GM19193 (cell line): ENCODE data around the gene ALKAL2.

Experiments
- POLR2A ChIP-seq: IDR thresholded peaks from 4 replicates; pipeline ENCODE4 v1.6.1; 2011; ENCODE audit not compliant: insufficient read depth, insufficient read length; ENCODE audit errors: extremely low read depth

ALKAL2 gene

DNA sequence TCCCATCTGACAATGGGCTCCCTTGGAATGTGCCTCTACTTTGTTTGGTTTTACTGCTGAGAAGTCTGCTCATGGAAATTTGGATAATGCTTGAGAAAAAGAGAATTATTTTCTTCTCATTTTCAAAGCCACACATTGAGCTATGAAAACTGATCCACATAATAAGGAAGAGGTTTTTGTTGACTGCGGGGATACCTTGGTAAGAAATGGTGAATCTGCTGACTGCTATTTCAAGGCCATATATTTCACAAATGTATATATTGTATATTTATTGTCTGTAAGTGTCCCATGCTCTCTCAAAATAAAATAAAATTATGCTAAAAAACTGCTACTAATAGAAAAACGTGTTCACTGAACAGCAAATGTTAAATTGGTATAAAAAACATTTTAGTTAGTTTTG lies 39.2 kb downstream of the ALKAL2 start:
- no peak for TF ChIP-seq POLR2A

DNA sequence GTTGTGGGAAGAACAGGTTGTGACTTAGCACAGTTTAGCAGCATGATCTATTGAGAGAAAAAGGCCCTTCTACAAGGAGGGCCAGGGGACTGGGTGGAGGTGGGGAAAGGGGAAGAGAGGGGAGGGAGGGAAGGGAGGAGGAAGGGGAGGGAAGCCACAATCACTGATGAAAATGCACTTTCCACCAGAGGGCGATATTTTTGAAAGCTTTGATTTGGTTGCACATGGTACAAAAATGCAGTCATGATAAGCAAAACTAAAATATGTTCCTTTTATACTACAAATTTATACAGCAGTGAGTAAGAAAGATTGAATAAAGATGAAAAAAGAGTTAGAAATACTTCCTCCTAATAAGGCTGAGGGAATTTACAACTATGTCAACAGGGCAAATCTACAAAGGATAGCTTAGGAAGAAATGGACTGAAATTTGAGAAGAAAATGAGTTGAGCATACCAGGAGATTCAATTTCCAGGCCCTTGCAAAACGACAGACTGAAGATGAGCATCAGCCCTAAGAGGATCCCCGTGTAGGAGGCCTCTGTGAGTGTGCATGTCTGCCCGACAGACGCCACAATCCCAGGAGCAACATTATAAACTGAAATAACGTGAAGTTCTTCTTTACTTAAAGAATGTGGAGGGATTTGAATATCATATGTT lies 41.3 kb downstream of the ALKAL2 start:
- no peak for TF ChIP-seq POLR2A

DNA sequence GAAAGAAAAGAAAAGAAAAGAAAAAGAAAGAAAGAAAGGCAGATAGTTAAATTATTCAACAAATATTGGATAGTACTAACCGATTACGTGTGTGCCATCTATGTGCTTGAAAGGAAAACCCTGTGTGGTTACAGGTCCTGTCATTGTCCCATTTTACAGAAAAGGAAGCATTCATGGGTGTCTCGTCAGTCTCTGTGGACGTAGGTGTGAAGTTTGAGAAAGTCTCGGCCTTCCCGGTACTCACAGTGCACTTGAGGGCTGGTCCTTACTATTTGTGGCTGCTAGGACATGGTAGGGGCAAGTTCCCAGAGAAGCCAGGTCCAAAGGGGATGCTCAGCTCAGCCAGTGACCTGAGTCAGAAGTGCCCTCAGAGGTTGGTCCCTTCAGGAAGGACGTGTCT lies 43.3 kb downstream of the ALKAL2 start:
- TF ChIP-seq POLR2A: no peak

DNA sequence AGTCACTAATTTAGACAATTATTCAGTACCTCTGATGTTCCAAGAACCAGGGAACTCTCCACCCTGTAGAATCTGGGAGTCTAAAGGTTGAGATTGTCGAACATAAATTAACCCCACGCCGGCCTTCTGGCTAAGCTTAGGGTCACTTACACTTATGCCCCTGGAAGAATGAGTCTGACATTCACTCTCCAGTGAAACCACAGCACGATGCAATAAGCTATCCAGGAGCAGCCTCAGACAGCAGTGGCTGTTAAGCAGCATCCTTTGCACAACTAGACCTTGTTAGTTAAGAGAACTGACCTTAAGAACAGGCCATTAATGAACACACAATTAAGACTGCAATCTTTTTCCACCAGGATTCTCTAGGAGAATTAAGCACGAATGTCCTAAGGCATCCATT lies 49.0 kb downstream of the ALKAL2 start:
- TF ChIP-seq POLR2A: no peak

DNA sequence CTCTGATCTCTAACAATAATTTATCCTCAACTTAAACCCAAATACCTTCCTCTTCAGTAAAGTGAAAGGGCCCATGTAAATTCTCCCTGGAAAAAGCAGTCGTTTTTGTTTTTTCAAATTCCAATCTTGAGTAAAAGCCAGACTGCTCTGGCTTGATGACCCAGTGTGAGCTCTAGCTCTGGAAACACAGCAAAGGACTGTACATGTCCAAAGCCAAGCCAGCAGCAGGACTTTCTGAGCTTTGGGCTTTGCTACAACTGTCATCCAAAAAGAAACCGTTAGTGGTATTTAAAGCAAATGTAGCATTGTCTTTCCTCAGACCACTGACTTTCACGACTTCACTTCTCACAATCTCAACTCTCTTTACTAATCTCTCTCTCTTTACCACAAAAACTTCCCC lies 49.5 kb downstream of the ALKAL2 start:
- TF ChIP-seq POLR2A: no peak

DNA sequence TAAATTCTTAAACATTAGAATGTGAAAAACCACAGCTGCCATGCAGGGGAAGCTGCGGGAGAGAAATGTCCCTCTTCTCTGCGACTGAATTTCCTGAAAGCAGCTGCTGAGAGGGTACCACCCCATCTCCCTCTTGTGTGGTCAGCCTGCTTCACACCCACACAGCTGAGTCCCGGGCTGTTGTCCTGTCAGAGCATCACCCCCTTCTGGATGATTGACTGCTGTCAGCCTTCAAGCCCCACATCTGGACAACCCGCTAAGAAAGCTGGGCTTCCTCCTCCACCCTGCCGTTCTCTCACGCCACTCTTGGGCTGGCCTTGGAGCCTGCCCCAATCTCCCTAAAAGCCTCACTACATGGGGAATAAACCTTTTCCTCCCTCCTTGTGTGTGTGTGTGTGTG lies 50.0 kb downstream of the ALKAL2 start:
- no peak for TF ChIP-seq POLR2A

DNA sequence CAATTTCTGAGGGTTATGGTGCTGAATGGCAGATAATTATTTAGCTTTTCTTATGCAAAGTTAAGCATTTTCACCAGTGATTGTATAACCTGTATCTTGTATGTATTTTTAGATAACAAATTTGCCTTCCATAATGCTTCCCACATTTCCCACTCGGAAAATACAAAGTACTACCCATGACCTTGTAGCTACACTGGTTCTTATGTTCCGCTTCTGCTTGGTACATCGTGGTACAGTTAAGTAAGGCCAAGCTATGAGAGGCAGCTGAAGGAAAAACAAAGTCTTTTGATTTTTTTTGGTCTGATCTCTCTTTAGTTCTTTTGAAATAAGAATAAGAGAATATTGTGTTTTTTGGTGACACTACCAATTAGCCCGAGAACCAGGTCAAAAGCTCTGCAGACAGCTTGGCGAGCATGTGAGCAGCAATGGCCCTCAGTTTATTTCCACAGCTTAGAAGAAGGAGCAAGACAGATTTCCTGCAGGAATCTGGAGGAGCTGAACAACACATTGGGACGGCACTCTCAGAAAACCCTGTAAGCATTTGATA lies 50.8 kb downstream of the ALKAL2 start:
- TF ChIP-seq POLR2A: no peak

DNA sequence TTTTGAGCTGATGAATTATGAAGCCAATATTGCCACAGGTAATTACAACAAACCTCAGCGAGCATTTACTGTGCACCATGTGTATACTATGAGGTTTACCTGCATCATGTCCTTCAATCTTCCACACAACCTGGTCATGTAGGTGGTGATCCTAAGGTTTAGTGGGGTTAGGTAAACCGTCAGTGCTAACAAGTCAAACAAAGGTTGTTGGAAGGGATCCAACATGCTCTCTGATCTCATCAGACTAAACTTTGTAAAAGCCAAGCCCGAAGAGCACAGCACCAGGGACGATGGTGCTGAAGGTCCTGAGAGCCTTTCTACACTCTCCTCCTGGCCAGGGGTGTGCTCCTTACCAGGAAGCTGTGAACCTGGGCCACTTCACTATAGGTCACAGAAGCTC lies 53.5 kb downstream of the ALKAL2 start:
- TF ChIP-seq POLR2A: no peak

DNA sequence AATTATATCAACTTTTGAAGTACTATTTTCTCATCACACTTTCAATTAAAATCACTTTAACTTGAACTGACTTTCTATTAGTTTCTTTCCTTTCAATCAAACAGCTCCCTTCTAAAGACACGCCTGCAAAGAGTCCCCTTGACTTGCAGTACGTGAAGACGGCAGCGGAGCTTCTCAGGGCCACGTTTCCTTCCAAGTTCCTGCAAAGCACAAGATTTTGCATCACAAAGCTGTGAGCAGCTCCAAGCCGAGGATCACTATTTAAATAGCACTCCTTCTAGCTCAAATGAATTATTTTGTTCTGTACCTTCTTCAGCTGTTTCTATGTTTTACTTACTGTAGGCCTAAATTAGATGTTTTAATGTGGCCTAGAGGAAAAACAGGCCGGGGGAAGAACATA lies 54.9 kb downstream of the ALKAL2 start:
- TF ChIP-seq POLR2A: no peak

DNA sequence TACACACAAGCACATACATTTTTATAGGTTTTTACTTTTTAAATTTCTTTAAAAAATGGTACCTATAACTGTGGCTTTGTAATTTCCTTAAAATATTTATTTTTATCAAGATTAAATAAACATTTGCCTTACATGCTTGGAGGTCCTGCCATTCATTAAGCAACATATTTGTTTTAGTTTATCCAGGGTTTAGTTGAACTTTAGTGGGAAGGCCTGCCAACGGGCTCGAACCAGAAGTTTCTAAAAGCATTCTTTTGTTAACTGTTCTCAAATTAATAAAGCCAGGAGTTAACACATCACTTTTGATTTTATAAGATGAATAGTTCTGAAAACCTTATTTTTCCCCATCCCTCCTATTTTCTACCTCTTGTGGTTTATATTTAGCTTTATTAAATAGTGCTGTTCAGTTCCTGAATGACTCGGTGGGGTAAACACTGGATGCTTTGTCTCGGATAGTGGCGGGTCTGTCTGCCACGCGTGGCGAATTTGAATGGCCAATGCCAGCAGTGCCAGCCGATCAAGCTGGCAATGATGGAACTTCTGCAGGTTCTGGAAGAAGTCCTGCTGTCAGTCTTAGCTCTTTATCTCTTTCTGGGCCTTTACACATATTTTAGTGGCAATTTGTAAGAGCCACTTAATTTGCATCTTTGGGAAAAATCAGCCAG lies 56.2 kb downstream of the ALKAL2 start:
- TF ChIP-seq POLR2A: no peak
